Activated T-cell treated with anti-CD3 and anti-CD28 coated beads for 24 hours (primary cell): ENCODE results near the gene SHANK2.

Experiments
- DNase-seq: peaks from one replicate; pipeline ENCODE4 v3.0.0-alpha.2; 2020; ENCODE audit warnings: low read depth

SHANK2 gene

DNA sequence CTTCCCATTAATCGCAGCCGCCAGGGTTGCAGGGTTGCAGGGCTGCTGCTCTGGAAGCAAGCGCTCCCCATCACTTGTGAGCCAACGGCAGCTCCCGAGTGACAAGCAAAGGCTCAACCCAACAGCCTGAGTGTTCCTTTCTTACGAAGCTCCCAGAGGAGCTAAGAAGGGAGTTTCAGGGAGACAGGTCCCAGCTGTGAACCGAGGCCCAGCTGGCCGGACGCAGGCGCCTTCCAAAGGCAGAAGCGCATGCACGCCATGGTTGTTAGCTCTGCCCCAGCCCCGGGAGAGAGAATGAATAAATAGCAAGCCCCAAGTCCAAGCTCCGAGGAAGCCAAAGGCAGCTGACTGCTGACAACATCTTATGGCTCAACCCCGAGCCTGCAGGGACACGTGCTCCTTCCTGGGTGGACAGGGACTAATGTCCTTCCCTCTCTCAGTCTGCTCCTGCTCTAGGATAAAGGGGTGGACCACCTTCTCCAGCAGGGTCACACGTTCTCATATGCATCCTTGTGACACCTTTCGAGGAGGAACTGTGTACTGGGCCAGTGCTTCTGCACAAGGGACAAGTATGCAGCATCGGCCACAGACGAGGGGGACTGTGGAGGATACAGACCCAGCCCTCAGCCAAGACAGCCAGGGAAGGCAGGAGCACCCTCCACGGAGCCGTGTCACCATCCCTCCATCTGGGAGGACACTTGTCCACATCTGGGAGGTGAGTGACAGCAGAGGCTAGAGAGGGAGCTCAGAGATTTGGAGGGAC is 29.9 kb downstream of the SHANK2 start:
- DNase-seq = no peak

DNA sequence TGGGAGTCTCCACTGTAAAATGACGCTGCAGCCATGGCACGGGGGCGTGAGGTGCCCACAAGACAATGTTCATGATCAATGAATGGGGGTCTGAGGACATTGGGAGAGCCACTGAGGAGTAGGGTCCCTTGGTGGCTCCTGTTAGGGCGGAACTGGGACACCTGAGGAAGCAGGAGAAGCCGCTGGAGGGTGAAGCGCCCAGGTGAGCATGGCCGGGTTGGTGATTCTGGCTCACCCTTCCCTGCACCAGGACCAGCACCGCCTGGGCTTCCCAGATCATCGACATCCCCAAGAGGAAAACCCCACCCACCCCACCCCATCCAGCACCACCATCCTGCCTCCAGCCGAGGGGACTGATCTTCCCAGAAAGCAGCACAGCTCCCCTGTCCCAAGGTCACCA is 30.6 kb downstream of the SHANK2 start:
- DNase-seq = no peak

DNA sequence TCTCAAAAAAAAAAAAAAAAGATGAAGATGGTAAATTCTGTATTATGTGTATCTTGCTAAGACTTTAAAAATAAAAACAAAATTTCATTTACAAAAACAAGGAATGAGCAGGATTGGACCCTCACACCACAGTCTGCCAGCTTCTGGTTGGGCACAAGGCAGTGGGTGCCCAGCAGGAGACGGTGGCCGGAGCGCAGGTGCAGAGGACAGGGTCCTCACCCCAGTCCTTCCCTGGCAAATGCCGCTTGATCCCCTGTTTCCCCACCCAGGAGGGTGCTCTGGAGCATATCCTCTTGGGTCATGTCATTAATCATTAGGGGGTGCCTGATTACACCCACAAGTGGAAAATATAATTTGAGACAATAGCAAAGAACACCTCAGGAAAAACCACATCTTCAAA is 31.2 kb downstream of the SHANK2 start:
- no peak for DNase-seq

DNA sequence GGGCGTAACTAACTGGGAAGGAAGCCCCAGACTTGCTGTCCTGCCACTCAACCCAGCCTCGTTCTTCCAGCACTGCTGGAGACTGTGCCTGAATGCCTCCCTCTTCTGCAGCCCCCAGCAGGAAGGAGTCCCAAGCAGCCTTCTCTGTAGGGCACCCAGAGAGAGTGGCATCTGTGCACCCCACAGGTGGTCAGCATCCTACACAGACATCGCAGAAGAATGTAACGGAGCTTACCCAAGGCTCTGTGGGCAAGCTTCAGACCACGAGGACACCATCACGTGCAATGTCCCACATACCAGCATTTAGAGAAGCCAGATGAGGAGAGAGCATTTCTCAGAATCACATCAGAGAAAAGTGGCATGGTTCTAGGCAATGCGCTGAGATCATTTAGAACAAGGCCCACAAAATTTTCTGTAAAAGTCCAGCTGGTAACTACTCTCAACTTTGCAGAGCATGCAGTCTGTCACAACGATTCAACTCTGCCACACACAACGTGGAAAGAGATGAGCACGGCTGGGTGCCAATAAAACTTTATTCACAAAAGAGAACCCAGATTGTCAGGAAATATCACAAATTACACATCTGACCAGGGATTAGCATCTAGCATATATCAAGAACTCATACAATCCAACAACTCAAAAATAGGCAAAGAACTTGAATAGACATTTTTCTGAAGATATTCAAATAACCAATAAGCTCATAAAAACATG is 33.4 kb downstream of the SHANK2 start:
- no peak for DNase-seq

DNA sequence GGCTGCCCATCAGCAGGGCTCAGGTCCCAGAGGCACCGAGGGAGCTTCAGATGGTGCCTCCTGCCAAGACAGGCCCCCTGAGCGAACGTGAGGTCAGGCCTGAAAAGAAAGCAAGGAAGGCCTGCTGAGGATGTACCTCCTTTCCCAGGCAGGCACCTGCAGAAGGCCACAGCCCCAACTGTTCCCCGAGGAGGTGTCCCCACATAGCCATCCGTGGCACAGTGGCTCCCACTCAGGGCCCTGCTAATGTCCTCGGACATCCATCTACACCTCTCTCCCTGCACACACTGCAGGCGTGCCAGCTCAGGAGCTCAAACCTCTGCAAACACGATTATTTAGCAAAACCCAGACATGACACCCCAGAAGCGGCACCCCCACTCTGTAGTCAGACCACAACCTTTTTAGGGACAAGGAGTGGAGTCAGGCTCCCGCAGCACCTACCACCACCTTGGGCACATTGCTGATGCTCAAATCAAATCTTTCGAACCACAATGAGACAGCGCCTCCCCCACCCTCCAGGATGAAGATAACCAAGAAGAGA is 36.9 kb downstream of the SHANK2 start:
- DNase-seq = no peak

DNA sequence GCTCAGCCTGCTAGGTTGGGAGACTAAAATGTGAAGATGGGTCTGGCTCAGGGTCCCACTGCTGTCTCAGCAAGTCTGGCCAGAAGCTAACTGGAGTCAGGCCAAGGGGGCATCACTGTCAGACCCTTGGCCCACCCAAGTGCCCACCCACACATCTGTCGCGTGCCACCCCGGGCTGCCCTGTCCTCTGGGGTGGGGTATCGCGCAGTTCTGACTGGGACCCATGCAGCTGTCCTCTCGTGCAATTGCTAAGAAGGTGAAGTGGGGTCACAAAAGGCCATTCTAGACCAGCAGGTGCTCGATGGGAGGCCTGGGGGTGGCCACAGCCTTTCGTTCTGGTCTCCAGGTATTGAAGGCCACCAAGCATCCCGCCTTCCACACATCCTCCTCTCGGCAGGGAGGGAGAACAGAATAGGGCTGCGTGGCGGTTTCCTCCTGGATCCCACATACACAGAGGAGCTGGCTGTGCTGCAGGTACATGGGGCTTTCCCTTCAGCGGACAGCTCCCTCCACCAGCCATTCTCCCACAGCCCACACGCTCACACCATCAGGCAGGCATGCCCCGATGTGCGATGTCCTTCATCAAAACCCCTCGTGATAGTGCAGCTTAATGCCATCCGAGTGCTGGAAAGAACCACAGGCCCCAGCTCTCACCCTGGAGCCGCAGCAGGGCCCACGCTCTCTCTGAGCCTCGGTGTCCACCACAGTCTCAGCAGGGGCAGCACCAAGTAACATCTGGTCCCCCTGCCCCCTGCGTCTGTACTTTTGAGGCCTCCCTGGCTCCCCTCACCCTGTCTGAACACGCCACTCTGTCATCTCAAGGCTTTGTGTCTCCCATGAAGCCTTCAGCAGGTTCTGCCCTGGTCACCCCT is 37.6 kb downstream of the SHANK2 start:
- DNase-seq = no peak

DNA sequence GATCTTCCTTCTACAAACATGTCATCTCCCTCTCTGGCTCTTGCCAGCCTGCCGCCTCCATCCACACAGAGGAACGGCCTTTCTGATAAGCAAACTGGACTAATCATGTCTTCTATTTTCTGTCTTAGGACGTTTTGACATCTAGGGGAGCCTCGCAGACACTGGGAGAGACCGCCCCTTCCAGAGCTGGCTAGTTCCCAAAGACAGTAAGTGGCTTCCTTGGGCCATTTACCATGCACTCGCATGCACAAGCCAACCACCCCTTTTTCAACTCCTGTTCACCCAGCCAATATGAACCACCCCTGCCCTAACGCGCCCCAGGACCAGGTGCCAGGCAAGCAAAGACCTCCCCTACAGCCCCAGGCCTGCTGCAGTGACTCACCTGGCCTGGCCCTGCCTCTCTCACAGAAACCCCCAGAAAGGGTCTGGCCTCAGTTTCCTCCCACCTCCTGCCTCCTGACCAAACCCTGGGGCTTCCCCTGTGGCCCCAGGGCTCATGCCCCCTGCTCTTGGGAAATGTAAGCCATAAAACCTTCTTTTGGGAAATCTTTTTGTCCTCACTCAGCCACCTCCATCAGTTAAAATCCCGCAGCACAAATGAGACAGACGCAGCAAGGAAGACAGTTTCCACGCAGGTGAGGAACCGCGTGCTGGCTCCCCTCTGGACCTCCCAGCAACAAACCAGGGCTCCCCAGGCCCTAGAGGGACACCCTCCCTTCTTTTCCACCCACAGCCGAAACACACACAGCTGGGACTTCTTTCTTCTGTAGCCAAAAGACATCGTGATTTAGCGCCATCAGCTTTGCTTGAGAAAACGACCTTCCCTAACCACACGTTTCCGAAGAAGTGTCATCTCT is 38.5 kb downstream of the SHANK2 start:
- no peak for DNase-seq

DNA sequence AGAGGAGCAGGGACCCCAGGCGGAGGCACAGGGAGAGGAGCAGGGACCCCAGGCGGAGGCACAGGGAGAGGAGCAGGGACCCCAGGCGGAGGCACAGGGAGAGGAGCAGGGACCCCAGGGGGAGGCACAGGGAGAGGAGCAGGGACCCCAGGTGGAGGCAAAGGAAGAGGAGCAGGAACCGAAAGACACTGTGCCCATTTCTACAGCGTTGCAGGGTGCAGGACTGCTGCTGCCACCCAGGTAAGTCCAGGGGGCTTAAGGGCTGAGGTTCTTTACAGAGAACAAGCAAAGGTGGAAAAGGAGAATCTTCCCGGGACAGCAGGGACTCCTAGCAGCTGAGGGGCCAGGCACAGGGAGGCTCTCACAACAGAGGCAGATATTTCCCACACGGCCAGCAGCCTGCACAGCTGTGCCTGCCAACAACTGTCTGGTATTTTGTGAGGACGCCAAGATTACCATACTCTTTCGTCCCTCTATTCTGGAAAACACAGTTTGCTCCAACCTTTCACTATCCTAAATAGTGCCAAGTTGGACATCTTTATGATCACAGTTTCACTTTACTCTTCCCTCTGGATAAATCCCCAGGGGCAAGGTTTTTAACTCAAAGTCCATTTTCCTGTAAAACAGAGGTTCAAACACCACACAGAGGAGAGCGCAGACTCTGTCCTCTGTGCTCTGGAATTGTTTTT is 39.4 kb downstream of the SHANK2 start:
- no peak for DNase-seq

DNA sequence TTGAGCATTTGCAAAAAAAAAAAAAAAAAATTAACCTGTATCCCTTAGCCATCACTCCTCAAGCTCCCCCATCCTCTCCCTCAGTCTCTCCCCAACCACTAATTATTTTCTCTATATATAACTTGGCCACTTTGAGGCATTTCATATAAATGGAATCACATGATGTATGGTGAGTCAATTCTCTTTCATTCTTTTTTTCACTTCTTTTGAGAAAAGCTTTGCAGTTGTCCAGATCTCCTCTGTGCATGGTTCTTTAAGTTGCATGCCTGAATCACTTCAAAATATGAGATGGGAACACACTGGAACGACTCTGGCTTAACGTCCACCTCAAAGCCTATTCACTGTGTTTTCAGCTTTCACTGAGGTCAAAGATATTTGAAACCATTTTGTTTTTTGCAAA is 40.7 kb downstream of the SHANK2 start:
- no peak for DNase-seq

DNA sequence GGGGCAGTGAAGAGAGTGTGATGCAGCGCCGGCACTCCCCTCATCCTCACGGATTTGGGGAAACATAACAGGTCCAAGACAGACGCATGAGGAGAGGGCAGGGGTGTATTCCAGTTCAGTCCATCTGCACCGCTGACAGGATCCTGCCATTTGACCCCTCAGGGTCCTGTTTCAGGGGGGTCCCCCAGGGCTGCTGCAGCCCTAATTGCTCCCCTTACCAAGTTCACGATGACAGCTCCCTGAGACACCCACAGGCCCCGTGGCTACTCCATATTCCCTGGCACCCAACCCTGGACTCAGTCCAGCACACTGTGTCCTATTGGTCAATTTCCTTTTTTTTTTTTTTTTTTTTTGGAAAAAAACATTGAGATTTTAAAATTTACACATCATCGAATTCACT is 41.5 kb downstream of the SHANK2 start:
- no peak for DNase-seq

DNA sequence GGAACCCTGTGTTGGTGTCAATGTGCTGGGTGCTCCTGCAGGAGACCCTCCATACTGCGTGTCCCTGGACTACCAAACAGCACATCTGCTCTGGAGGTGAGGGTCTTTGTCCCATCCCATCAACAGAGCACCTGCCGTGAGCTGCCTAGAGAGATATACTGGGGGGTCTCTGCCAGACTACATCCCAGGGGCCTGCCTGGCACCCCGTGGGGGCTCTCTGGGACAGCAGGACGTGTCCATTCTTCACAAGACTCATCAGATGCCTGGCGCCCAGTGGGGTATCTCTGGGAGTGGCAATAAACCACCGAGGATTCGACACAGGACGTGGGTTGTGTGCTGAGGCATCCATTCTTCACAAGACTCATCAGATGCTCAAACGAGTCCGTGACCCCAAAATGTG is 42.7 kb downstream of the SHANK2 start:
- no peak for DNase-seq

DNA sequence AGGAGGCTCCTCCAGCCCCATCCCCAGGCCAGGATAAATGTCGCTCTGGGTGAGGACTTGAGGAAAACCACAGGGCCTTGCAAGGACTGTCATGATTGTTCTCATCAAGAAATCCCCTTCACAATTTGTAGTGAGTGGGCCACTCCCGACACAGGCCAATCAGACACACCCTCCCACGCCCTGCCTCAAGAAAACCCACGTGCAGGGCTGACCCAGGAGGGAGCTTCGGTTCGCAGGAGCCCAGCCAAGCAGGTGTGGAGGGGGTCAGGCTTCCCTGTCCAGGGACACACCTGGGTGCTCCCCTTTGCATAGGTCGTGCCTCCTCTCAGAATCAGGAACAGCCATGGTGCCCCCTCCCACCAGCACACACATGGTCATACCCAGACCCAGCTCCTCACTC is 43.2 kb downstream of the SHANK2 start:
- DNase-seq = no peak

DNA sequence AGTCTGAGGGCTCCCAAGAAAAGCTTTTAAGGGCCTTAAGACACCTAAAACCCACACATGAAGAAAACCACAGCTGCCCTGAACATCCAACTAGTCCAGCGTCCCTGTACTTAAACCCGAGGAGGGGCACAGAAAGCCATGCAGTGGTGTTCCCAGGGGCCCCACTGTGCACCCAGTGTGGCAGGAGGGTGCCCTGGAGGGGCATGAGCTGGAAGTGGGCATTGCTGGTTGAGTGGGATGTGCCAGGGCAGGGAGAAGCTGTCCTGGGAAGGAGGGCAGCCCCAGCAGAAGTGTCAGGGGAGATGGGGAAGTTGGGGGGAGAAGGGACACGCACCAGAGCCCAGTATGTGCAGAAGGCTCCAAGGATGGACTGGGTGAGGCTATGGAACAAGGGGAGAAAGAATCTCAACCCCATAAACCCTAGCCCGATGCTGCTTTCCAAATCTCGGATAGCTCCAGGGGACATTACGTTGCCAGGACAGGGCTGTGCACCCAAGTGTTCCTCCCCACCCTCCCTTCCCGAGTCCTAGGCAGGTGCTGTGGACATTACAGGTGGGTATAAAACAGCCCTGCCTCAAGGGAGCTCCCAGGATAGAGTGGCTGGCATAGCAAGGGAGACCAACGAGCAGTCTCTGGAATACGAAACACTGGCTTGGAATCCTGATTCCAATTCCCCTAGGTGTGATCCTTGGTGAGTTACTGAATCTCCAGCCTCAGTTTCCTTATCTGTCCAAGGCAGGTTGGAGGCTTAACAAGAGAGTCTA is 44.2 kb downstream of the SHANK2 start:
- no peak for DNase-seq

DNA sequence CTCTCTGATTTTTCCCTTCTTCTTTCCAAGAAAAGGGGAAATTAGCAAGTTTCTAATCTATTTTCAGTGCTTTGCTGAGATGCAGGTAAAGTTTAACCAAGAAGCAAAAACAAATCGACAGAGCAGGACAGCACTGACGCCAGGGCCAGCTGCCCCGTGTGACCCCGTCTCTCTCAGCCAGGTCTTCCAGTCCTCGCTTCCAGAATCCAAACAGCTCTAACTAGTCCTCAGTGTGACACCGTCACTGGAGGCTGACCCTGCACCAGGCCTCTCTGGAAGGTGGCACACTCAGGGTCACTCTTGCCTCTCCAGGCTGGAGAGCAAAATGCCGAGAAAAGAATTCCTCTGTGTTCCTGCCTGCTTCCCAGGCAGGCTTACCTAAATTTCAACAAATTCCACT is 44.8 kb downstream of the SHANK2 start:
- no peak for DNase-seq

DNA sequence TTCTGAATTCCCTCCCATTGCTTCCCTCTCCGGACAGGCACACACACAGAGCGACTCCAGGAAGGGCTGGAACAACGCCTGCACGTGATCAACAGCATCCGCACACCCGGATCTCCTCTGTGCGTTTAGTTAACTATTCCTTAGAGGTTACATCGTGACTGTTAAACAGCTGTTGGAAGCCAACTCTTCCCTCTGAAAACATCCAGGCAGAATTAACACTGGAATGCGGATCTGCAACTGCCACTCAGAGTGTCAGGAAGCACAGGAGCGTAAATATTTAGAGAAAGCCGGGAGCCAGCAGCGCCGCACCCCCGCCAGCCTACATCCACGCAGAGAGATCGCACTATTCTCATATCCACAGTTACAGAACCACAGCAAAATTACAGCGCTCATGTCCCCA is 46.2 kb downstream of the SHANK2 start:
- DNase-seq = no peak

DNA sequence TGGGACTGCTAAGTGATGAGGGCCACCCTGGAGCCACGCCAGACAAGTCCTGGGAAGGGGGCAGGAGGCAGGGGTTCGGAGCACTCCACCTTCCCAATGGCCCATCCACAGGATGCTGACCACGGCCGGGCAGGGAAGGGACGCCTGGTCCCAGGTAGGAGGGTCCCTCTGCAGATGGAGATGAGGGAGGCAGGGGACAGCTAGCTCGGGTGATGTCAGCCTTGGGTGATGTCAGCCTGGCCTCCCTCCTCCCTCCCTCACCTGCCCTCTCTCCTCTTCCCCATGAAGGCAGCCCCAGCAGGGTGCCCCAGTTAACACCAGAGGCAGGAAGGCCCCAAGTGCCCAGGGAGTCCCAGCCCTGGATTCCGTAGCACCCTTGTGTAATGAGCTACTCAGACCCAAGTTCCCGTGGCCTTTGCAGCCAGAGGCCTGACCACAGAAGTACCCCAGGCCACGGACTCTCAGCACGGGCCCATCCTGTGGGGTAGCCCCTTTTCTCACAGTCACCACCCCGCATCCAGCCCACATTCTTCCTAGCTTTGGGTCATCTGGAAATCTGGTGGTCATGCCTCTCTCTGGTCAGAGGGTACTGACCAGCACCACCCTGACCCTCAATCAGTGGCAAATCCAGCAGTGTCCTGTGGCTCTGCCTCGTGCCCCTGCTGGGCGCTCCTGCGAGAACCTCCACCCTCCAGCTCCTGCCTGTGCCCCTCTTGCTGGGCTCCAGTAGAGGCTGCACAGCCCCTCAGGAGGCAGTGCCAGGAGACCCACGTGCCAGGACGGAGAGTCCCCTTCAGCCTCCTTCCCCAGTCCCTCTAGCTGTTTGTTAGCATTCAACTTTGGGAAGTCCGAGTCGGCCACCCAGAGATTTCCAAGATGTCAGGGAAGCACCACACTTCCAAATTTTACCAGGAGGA is 47.4 kb downstream of the SHANK2 start:
- DNase-seq = no peak

DNA sequence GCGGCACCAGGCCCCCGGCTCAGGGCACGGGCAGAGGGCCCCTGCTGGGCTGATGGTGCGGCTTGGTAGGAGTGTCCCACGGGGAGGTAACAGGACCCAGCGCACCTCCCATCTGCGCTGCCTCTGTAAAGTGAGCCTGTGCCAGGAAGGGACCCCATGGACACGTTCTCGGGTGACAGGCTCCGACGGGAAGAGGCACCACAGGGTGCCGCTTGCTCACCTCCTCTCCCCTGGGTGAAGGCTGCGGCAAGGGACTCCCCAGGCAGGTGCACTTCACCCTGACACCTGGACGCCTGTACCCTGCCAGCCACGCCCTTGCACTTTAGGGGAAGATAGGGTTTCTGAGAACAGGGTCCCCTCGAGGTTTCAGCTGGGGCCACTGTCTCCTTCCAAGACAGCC is 48.1 kb downstream of the SHANK2 start:
- no peak for DNase-seq

DNA sequence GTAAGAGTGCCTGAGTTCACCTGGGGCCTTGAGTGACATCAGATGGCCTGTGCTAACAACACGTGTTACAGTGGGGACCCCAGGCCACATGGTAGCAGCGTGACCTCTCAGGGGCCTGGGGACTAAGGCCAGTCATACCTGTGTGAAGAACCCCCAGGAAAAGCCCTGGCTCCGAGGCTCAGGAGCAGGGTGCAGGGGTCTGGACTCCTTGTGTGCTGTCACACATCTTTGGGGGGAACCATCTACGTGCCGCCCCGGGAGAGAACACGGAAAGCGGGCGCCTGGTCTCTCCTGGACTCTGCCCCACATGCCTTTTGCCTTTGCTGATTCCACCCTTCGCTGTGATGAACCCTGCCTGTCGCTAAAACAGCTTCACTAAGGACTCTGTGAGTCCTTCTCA is 48.7 kb downstream of the SHANK2 start:
- no peak for DNase-seq

DNA sequence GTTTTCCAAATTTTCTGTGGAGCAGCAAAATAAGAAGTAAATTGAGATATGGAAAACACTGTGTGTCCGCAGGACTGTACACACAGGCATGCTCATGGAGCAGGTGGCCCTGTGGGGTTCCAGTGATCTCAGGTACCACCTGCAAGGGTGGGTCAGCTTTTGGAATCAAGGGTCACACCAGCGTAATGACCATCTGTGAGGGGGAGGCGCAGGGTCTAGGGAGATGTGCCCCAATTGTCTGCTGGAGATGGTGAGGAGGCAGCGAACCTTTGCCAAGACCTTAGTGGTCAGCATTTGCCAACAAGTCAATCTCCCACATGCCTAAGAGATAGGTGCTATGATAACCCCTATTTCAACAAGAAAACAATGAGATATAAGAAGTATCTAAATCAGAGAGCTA is 49.4 kb downstream of the SHANK2 start:
- DNase-seq = no peak
